Measurements from ENCODE around the gene TSLP.

DNA sequence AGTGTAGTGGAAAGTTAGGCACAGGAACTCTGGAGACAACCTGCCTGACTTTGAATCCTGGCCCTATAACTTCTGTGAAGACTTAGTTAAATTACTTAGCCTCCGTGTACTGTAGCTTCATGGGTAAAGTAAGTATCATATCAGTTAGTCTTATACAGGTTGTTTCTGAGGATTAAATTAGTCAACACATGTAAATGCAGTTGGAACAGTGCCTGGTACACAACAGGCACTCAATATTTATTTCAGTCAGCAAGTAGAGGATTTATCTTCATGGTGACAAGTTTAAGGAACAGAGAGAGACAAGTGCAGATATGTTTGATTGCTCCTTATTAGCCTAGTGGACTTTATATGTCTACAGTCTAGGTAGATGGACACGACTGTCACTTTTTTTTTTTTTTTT, 2.7 kb downstream of the TSLP start:
- TF ChIP-seq, protein P1, sequence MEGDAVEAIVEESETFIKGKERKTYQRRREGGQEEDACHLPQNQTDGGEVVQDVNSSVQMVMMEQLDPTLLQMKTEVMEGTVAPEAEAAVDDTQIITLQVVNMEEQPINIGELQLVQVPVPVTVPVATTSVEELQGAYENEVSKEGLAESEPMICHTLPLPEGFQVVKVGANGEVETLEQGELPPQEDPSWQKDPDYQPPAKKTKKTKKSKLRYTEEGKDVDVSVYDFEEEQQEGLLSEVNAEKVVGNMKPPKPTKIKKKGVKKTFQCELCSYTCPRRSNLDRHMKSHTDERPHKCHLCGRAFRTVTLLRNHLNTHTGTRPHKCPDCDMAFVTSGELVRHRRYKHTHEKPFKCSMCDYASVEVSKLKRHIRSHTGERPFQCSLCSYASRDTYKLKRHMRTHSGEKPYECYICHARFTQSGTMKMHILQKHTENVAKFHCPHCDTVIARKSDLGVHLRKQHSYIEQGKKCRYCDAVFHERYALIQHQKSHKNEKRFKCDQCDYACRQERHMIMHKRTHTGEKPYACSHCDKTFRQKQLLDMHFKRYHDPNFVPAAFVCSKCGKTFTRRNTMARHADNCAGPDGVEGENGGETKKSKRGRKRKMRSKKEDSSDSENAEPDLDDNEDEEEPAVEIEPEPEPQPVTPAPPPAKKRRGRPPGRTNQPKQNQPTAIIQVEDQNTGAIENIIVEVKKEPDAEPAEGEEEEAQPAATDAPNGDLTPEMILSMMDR (IDR thresholded peaks at IDR 0.05) = no peak
- no peak for TF ChIP-seq EZH2 (IDR thresholded peaks at IDR 0.05; ENCODE audit: borderline replicate concordance, insufficient read depth, low read depth, low read length, poor library complexity, severe bottlenecking)

Measured in B cell (primary cell).